Tibial artery (tissue), 4 donors: ENCODE measurements around the gene IQCE.

Experiments used
- DNase-seq, 2 donors: peaks; one replicate each; pipeline ENCODE4 v3.0.0-alpha.2; 2019
- H3K27ac ChIP-seq, 2 donors: fragments of 200-600 bp; sonication (generic) in 1 of 2; 1 replicate in 1 of 2; 2 replicates in 1 of 2; pipeline ENCODE4 v1.5.1; 2018 to 2019; ENCODE audit warnings: mild to moderate bottlenecking in 1 of 2
- H3K27me3 ChIP-seq, 2 donors: fragments of 200-600 bp; sonication (generic) in 1 of 2; one replicate each; pipeline versions ENCODE4 v1.5.1 to v1.6.0; 2016 to 2019
- H3K36me3 ChIP-seq, 3 donors: fragments of 200-600 bp; sonication (generic) in 2 of 3; one replicate each; pipeline ENCODE4 v1.5.1; 2016 to 2019; ENCODE audit warnings: mild to moderate bottlenecking in 2 of 3
- H3K4me1 ChIP-seq, 4 donors: fragments of 200-600 bp; sonication (generic) in 2 of 4; 1 replicate in 3 of 4; 2 replicates in 1 of 4; pipeline ENCODE4 v1.5.1; 2016 to 2019
- H3K4me3 ChIP-seq, 2 donors: fragments of 200-600 bp; sonication (generic) in 1 of 2; 1 replicate in 1 of 2; 2 replicates in 1 of 2; pipeline ENCODE4 v1.5.1; 2018 to 2019; ENCODE audit warnings: mild to moderate bottlenecking in 2 of 2
- H3K9me3 ChIP-seq, 3 donors: fragments of 200-600 bp; sonication (generic) in 1 of 3; one replicate each; pipeline ENCODE4 v1.5.1; 2016 to 2019
- CTCF ChIP-seq, 2 experiments: fragments of 200-600 bp in 1 of 2; fragments of 450-650 bp in 1 of 2; IDR thresholded peaks; one replicate each; pipeline ENCODE4 v1.5.1; 2017 to 2019; ENCODE audit warnings: antibody characterized with exemption in 2 of 2, mild to moderate bottlenecking in 1 of 2, moderate library complexity in 1 of 2
- intact Hi-C: fragments of 100-400 bp; cut with DNase I; formaldehyde crosslinking; loops from one replicate; pipeline ENCODE4 v1.15.0; 2023; ENCODE audit warnings: low total_unique reads

IQCE gene

DNA sequence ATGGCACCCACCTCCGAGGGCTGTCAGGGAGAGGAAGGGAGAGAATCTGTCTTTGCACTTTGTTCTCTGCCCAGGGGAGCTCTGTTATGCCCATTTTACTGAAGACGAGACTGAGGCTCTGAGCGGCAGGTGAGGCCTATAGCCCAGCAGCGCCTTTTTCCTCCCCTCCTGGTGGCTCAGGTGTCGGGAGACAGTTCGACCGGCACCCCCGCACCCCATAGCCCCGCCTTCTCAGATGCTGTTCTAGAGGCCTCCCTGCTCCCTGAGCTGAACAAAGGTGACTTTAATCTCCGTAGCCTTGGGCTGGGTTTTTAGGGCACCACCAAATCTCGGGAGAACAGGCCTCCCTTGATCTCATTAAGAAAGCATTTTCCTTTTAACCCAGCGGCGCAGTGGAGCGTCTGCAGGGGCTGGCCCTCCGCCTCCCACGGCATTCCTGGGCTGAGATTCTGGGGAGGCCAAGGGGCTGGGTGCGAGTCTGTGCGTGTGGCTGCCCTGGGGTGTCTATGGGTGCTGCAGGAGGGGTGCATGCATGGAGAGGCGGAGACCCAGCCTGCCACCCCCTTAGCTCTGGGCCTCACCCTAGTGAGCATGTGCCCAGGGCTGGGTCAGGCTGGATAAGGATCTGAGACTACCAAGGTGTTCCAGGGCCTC is 35.9 kb upstream of the IQCE start:
- Histone ChIP-seq H3K4me1 (peaks cover 0 to 78% (median 37%) of the 10 kb centered on the region in 4 donors), H3K9me3 (no peaks in the 10 kb centered on the region), H3K27me3 (peaks cover 0 to 76% of the 10 kb centered on the region in 2 donors), H3K36me3 (peaks cover 0 to 7% (median 7%) of the 10 kb centered on the region in 3 donors), H3K4me3 (peak overlapping the region; percentile 2 to 63), H3K27ac (no peak overlapping the region)
- TF ChIP-seq CTCF (IDR thresholded peaks at IDR 0.05) = no peak
- intact Hi-C loops = loop anchor here (5.0 kb wide), 1 partner anchor 39 kb away; no protein-coding TSS in a partner anchor
- DNase-seq = no peak

DNA sequence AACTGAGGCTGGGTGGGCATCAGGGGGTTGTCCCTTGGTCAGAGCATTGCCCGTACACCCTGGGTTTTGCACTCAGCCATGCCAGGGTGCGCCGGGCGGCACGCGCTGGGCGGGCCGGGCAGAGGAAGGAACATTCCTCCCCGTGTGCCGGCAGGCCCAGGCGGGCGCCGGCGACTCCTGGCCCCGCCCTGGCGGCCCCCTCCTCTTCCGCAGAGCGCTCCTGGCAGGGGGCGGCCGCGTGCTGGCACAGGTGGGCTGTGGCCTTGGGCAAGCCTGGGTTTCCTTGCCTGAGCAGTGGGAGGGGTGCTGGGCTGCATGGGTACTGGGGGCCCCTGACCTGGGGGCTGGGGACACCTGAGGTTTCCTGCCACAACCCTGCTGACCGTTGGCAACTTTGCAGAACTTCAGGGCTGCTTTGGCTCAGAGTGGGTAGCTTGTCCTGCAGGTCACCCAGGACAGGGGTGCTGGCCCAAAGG is 35.3 kb upstream of the IQCE start:
- intact Hi-C loops = loop anchor here (5.0 kb wide), 1 partner anchor 39 kb away; no protein-coding TSS in a partner anchor
- Histone ChIP-seq H3K4me1 (peaks cover 0 to 74% (median 38%) of the 10 kb centered on the region in 4 donors), H3K27ac (no peak overlapping the region), H3K36me3 (peaks cover 0 to 7% (median 7%) of the 10 kb centered on the region in 3 donors), H3K4me3 (peak overlapping the region in 1 of 2 donors; percentile 63), H3K9me3 (no peaks in the 10 kb centered on the region), H3K27me3 (peaks cover 0 to 76% of the 10 kb centered on the region in 2 donors)
- DNase-seq = no peak
- TF ChIP-seq CTCF (IDR thresholded peaks at IDR 0.05) = no peak

- intact Hi-C loops = loop anchor here (5.0 kb wide), 1 partner anchor 38 kb away; no protein-coding TSS in a partner anchor
- H3K4me3 ChIP-seq = no peak overlapping the region
- no peak overlapping the region for H3K27ac ChIP-seq
- no peaks in the 10 kb centered on the region for H3K9me3 ChIP-seq
- no peak for TF ChIP-seq CTCF (IDR thresholded peaks at IDR 0.05)
- peaks cover 0 to 7% (median 7%) of the 10 kb centered on the region in 3 donors for H3K36me3 ChIP-seq
- peak in 1 of 2 donors; percentile 57 for DNase-seq
- peaks cover 0 to 69% (median 33%) of the 10 kb centered on the region in 4 donors for H3K4me1 ChIP-seq
- peaks cover 0 to 81% of the 10 kb centered on the region in 2 donors for H3K27me3 ChIP-seq
These were observed 34.6 kb upstream of the IQCE start for GRCh38 chr7:2523941-2524807.

DNA sequence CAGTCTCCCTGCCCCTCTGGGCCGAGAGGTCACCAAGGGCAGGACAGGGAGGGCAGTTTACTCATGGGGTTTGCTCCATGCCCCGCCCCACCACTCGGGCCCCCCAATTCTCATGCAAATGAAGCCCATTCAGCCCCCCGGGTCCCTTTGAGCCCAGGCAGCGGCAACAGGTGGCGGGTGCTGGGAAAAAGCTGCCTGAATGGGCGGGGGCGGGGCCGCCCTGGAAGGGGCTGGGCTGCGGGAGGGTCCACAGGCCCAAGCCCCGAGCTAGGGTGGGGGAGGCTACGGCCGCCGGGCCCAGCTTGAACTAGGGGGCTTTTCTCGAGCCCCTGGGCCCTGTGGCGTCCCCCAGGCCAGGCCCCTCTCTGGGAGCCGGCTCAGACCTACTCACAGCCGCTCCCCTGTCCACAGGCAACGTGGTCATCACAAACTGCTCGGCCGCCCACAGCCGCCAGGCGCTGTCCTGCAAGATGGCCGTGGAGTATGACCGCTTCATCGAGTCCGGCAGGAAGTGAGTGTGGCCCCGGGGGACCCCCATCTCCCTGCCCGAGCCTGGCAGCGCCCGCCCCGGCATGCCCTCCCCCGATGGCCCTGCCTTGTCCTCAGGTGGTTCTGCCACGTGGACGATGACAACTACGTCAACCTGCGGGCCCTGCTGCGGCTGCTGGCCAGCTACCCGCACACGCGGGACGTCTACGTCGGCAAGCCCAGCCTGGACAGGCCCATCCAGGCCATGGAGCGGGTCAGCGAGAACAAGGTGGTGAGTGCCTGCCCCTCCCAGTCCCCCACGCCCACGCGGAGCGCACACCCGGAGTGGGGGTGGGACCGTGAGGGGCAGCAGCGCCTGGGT is 33.7 kb upstream of the IQCE start:
- Histone ChIP-seq H3K4me3 (no peak overlapping the region), H3K27ac (no peak overlapping the region)
- DNase-seq = no peak

More for the DNA sequence above, 33.7 kb upstream of the IQCE start:
- Histone ChIP-seq H3K4me1 (peaks cover 0 to 74% (median 34%) of the 10 kb centered on the region in 4 donors), H3K36me3 (peaks cover 0 to 7% (median 7%) of the 10 kb centered on the region in 3 donors), H3K27me3 (peaks cover 0 to 89% of the 10 kb centered on the region in 2 donors), H3K9me3 (no peaks in the 10 kb centered on the region)
- no peak for TF ChIP-seq CTCF (IDR thresholded peaks at IDR 0.05)
- intact Hi-C loops = loop anchor here (5.0 kb wide), 1 partner anchor 37 kb away; no protein-coding TSS in a partner anchor
